T47D (cell line): ENCODE results near the gene XPNPEP3.
"Not testable (repeated sequence)": the region's sequence is repeated elsewhere in the genome, so short reads cannot be mapped to it uniquely, and the experiment has no call there.

ENCODE experiments used
- DNase-seq, 2 experiments: peaks; one replicate each; pipeline versions ENCODE4 v3.0.0 to v3.0.0-alpha.2; 2011 to 2012; ENCODE audit warnings: low read depth in 1 of 2, low spot score in 1 of 2
- JUND ChIP-seq: IDR thresholded peaks from 2 replicates; pipeline ENCODE4 v1.6.1; 2012; ENCODE audit warnings: low read depth
- in situ Hi-C: cut with HindIII; loops from 2 replicates; pipeline ENCODE4 v1.10.0; 2016; ENCODE audit warnings: low sequenced_read_pairs, low pct_unique_long_range_greater_than_20kb

Gene XPNPEP3

DNA sequence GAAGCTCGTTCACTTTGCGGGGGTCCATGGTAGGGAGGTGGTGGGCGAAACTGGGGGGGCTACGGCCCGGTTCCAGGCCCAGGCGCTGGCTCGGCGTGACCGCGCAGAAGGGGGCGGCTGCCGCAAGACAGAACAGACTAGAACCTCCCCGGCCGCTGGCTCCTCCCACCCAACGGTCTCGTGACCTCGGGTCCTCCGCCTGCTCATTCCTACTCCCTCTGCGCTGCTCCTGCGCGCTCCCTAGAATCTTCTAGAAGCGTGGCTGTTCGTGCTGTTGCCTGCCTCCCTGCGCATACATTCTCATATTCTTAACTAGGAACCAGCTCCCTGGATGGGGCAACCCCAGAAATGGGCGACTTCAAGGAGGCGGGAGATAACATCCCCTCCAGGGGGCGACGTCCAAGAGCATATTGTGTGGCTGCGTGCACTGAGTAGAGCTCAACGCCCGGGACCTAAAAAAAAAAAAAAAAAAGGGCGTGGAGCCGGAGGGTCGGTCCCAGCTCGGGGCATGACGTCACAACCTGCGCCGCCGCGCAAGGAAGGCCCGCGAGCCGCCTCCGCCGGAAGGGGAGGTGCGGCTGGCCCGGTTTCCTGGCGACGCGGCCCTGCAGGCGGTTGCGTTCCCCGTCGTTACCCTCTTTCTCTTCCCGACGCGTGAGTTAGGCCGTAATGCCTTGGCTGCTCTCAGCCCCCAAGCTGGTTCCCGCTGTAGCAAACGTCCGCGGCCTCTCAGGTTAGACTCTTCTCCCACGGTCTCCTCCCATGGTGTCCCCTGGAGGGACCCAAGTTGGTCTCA, at the start of gene XPNPEP3, which contains the start of gene ST13:
Gene XPNPEP3 (plus strand): TSS at position 636 of the 796 bp plus-strand sequence. CDS start 34 bp downstream, at position 670.
Gene ST13 (minus strand): TSS at position 127 of the 796 bp plus-strand sequence. CDS start 99 bp downstream, at position 28.
- in situ Hi-C loops = no loop called here

DNA sequence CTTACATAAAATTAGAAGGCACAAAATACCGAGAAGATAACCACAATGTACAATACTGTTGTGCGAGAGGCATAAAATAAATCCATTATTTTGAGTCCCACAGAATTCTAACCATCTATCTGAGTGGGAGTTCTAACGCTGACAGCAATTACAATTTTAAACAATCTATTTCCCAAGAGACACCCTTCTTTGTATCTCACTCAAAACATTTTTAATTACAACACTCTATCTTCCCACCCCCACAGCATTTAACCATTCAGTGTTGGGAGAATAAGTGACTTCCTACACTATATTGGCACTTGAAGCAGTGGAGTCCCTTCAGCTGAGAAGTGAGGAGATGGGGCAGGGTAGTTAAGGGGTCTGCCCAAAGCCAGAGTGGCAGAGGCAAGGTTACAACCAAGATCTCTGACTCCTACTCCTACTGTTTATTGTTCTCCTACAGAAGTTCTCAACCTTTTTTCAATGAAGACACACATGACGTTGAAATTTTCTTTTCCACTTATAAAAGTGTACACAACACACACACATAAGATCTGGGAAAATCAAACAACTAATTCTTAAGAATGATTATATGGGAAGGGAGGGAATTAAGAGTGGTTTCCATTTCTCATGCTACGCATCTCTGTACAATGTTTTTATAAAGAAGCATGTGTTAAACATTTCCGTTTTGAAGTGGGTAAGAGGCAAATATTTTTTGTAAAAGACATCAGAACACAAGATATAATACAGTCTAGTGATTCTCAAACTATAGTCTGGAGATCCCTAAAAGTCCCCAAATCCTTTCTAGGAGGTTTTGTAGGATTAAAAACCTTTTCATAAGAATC, 48.7 kb upstream of the XPNPEP3 start:
- in situ Hi-C loops = no loop called here
- no peak for DNase-seq
- TF ChIP-seq JUND = no peak

More for the DNA sequence above, at the start of gene XPNPEP3, which contains the start of gene ST13:
- peak; percentile 24 to 96 for DNase-seq
- TF ChIP-seq JUND = no peak

DNA sequence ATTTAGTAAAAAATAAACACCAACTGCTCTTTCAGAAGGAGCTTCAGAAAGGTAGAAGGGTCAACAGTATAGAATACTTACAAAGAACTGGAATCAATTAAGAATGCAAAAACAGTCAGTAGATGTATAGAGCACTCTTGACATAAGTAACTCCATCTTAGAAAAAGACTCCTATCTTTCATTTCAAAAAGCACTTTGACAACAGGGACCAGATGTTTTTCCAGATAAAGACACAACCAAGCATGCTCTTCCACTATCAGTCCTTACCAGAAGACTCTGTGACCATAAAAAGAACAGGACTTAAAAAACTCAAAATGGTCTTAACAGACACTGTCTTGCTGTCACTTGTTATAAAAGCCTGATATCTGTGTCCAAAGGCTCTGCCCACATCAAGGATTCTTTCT, 43.0 kb upstream of the XPNPEP3 start:
- no peak for TF ChIP-seq JUND
- DNase-seq = no peak
- in situ Hi-C loops = no loop called here

GRCh38 chr22:40817737-40818136, 39.2 kb upstream of the XPNPEP3 start:
- TF ChIP-seq JUND = no peak
- DNase-seq = no peak
- in situ Hi-C loops = no loop called here

DNA sequence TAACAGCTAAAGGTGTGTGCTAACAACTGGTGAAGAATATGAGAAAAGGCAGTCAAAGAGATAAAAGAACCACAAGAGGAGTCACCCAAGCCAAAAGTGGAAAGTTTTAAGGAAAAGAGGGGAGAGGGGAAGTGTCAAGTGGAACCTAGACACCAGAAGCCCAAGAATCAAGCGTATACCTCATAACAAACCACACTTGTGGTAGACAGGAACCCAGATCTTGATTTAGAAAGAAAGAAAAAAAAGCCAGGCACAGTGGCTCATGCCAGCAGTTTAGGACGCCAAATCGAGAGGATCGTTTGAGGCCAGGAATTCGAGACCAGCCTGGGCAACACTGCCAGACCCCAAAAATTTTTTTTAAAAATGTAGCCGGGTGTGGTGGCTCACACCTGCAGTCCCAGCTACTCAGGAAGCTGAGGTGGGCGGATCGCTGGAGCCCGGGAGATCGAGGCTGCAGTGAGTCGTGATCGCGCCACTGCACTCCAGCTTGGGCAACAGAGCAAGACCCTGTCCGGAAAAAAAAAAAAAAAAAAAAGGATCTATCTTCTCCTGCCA, 38.7 kb upstream of the XPNPEP3 start:
- no peak for TF ChIP-seq JUND
- in situ Hi-C loops = no loop called here
- no peak for DNase-seq

DNA sequence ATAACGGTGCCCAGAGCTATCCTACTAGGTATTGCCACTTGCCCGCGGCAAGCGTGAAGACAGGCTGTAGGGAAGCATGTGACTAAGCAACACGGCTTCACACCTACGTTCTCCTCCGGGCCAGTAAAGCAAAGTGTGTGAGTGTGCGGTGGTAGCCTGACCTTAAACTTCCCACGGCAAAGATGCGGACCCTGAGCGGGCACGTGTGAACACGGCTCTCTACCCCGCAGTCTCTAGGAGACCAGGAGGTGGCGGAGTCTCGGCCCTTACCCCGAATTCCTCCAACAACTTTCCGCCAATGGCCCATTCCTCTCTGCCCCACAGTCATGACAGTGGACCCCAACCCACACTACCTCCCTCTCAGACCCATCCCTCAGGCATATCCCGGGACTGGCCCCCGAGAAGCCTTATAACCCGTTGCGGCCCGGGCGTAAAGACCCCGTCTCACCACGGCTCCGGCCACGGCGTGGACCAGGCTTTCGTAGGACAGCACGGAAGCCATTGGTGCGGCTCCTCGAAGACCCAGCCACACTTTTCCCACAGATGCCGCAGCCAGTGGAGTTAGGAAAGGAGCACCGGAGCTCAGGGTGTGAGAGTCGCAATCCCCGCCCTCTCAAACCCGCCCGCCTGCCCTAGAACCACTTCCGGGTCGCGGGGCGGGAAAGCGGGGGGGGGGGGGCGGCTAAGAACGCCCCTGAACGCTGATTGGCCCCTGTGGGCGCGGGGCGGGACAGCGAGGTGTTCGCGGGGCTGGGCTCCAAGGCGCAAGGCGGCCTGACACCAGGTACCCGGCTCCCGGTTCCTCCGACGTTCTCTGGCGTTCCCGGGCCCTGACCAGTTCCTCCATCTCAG, 38.0 kb upstream of the XPNPEP3 start, which contains the start of gene SLC25A17:
Gene SLC25A17 (minus strand): TSS at position 600 of the 852 bp plus-strand sequence. CDS start 98 bp downstream, at position 502.
- no peak for TF ChIP-seq JUND
- peak; percentile 60 to 91 for DNase-seq
- in situ Hi-C loops = no loop called here

- peak in 1 of 2 experiments; percentile 6 for DNase-seq
- TF ChIP-seq JUND = no peak
- in situ Hi-C loops = no loop called here
Measured at GRCh38 chr22:40819599-40820140, 37.3 kb upstream of the XPNPEP3 start.

GRCh38 chr22:40823426-40823825, 33.5 kb upstream of the XPNPEP3 start:
- in situ Hi-C loops = no loop called here
- DNase-seq = no peak
- no peak for TF ChIP-seq JUND

- DNase-seq, in situ Hi-C loops: not testable (repeated sequence)
Measured at GRCh38 chr22:40826292-40826691, 30.7 kb upstream of the XPNPEP3 start.

DNA sequence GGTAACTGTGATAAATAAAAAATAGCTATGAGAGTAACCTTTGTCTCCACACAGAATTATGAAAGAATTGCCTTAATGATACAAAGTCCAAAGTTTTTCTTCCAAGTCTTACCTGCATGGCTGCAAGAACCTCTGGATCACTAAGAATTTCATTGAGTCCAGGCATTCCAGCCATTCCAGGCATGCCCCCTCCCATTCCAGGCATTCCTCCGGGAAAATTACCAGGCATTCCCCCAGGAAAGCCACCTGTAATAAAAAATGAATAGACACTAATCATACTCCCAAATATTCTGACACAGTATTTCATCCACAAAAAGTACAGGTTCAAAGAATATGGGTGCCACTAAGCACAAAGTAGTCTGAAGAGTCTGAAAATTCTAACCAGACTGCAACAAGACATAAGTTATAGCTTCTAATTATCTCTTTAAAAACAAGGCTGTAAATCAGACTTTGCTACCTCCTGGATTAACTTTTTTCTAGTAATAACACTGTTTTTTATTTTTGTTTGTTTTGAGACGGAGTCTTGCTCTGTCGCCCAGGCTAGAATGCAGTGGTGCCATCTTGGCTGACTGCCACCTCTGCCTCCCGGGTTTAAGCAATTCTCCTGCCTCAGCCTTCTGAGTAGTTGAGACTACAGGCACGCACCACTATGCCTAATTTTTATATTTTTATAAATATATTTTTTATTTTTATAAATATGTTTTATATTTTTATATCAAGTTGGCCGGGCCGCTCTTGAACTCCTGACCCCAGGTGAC, 29.8 kb upstream of the XPNPEP3 start:
- in situ Hi-C loops = no loop called here
- no peak for DNase-seq
- no peak for TF ChIP-seq JUND

DNA sequence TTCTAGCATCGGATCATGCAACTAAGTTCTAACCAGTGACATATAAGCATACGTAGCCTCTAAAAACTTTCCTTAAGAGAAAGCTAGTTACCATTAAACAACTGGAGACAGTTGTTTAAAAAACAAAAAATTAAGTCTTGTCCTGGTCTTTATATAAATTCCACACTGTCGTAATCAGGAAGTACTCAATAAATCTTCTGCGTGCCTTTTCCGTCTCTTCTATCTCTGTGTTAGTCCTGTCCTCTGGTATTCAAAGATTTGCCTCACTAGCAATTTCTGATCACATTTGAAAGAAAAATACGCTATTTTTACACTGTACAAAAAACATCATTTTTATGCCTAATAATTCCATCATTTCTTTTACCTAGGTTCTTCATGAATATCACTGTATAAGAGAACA, 27.8 kb upstream of the XPNPEP3 start:
- TF ChIP-seq JUND = no peak
- DNase-seq = no peak

More for the DNA sequence above, 27.8 kb upstream of the XPNPEP3 start:
- in situ Hi-C loops = no loop called here
